GM10266 (cell line): ENCODE results near the gene COX7A1.

Source experiments
- DNase-seq: peaks from one replicate; pipeline ENCODE4 v3.0.0; 2012; ENCODE audit errors: extremely low spot score
- TF ChIP-seq, protein P1 (sequence below): IDR thresholded peaks from 2 replicates; pipeline ENCODE4 v1.5.1; 2012; ENCODE audit warnings: mild to moderate bottlenecking, low read depth; ENCODE audit not compliant: control insufficient read depth, insufficient read depth; ENCODE audit errors: missing control alignments

The COX7A1 gene

DNA sequence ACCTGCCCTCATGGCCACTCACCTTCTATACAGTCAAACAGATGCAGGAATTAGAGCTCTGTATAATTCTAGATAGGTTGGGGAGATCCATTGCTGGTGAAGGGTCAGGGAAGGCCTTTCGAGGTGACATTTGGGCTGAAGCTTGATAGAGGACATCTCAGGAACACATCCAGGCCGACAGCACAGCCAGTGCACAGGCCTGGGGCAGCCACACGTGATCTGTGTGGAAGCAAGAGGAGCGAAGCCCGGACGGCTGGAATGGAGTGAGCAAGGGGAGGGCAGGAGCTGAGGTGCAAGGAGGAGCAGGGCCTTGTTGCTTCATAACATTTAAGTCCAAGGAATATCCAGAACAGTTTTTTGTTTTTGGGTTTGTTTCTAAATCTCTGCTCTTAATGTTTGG lies 45.8 kb downstream of the COX7A1 start:
- DNase-seq, result no peak
- TF ChIP-seq, protein P1, sequence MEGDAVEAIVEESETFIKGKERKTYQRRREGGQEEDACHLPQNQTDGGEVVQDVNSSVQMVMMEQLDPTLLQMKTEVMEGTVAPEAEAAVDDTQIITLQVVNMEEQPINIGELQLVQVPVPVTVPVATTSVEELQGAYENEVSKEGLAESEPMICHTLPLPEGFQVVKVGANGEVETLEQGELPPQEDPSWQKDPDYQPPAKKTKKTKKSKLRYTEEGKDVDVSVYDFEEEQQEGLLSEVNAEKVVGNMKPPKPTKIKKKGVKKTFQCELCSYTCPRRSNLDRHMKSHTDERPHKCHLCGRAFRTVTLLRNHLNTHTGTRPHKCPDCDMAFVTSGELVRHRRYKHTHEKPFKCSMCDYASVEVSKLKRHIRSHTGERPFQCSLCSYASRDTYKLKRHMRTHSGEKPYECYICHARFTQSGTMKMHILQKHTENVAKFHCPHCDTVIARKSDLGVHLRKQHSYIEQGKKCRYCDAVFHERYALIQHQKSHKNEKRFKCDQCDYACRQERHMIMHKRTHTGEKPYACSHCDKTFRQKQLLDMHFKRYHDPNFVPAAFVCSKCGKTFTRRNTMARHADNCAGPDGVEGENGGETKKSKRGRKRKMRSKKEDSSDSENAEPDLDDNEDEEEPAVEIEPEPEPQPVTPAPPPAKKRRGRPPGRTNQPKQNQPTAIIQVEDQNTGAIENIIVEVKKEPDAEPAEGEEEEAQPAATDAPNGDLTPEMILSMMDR, result no peak

DNA sequence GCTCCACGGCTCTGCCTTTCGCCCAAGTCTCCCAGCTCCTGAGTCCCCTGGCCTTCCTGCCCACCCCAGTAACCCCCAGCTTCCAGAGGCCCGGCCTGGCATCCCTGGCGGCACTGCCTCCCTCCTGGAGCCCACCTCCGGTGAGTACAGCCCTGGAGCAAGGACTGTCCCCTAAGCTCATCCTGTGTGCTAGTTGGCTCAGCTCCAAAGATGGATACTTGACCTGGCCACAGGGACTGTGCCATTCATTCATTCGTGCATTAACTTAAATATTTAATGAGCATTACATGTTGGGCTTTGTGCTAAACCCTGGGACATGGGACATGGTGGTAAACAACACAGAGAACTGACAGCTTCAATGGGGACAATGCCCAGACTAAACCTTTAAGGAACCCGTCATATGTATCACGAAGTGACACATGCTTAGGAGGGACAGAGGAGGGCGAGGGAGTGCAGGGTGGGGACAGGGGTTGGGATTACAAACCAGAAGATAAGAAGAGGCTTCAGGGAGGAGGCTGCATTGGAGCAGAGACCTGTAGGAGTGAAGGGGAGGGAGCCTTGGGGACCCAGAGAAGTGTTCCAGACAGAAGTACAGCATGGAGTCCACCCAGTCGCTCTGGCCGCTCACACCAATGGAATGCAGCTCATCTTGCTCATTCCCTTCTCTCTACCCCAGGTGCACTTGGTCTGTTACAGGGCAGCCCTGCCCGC lies 48.2 kb downstream of the COX7A1 start:
- no peak for DNase-seq
- TF ChIP-seq, protein P1, result no peak

DNA sequence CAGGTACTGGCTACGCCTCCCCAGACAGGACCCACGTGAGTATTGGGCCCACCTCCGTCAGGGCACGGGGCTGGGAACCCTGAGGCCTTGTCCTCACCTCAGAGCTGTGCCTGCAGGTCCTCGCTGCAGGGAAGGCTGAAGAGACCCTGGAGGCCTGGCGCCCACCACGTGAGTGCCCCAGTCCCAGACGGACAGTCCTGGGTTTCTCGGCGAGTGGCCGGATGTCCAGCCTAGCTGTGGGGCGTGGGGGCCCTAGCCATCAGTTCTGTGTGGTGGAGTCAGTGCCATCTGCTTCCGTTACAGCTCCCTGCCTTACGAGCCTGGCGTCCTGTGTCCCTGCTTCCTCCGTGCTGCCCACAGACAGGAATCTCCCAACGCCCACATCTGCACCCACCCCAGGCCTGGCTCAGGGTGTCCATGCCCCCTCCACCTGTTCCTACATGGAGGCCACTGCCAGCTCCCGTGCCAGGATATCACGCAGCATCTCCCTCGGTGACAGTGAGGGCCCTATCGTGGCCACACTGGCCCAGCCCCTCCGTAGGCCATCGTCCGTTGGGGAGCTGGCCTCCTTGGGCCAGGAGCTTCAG lies 49.1 kb downstream of the COX7A1 start:
- TF ChIP-seq, protein P1, result no peak
- no peak for DNase-seq

DNA sequence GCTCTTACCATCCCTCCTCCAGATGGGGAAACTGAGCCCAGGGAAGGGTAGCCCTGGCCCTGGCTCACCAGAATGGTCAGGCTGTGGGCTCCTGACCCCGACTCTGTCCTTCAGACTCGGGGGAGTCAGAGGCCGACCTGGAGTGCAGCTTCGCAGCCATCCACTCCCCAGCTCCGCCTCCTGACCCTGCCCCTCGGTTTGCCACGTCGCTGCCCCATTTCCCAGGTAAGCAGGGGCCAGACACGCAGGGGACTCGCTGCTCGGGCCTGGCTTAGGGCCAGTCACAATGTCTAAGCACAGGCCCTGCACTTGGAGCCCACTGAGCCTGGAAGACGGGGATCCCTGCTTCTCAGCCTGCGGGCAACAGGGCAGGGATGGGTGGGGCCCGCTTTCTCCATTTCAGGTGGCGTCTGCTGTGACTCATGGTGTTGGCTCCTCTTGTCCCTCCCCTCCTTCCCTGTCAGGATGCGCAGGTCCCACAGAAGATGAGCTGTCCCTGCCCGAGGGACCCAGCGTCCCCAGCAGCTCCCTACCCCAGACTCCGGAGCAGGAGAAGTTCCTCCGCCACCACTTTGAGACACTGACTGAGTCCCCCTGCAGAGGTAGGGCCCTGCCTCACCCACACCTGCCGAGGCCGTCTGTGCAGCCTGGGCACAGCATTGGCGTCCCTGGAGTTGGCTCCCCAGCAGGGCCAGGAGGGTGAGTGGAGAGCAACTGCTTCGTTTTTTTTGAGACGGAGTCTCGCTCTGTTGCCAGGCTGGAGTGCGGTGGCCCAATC lies 50.5 kb downstream of the COX7A1 start:
- TF ChIP-seq, protein P1, result no peak
- DNase-seq, result no peak
